Measurements from ENCODE around the gene C5. TPM values are rescaled to one million over a fixed set of nuclear protein-coding genes. Genes with fewer than 3 reads are reported as not detected.

Gene C5
- total RNA-seq, 1 donor from 2014 or later, result 3.1 TPM

- no peaks in the 10 kb centered on the region for H3K27me3 Mint-ChIP-seq (ENCODE audit: low read depth)
- no peak for TF ChIP-seq CTCF (IDR thresholded peaks at IDR 0.05; ENCODE audit: unreplicated experiment)
- peaks cover 3% of the 10 kb centered on the region for H3K9me3 Mint-ChIP-seq
- DNase-seq (ENCODE audit: low spot score in 2 of 2, unreplicated experiment in 2 of 2), result no peak
- H3K36me3 Mint-ChIP-seq, result peaks cover 6% of the 10 kb centered on the region
- H3K4me3 Mint-ChIP-seq, result no peak overlapping the region
- H3K27ac Mint-ChIP-seq, result peak overlapping the region; percentile 73
- peaks cover 28% of the 10 kb centered on the region for H3K4me1 Mint-ChIP-seq
Measured at GRCh38 chr9:120917929-120918762, 131.9 kb downstream of the C5 start.

GRCh38 chr9:120916991-120917880, 132.8 kb downstream of the C5 start:
- H3K4me1 Mint-ChIP-seq, result peaks cover 28% of the 10 kb centered on the region
- peak overlapping the region; percentile 62 for H3K27ac Mint-ChIP-seq
- peaks cover 3% of the 10 kb centered on the region for H3K9me3 Mint-ChIP-seq
- no peak for TF ChIP-seq CTCF (IDR thresholded peaks at IDR 0.05; ENCODE audit: unreplicated experiment)
- H3K36me3 Mint-ChIP-seq, result peaks cover 6% of the 10 kb centered on the region
- H3K4me3 Mint-ChIP-seq, result no peak overlapping the region
- H3K27me3 Mint-ChIP-seq (ENCODE audit: low read depth), result no peaks in the 10 kb centered on the region
- no peak for DNase-seq (ENCODE audit: low spot score in 2 of 2, unreplicated experiment in 2 of 2)

- TF ChIP-seq CTCF (IDR thresholded peaks at IDR 0.05; ENCODE audit: unreplicated experiment), result no peak
- Mint-ChIP-seq H3K9me3 (peaks cover 3% of the 10 kb centered on the region), H3K27me3 (ENCODE audit: low read depth) (no peaks in the 10 kb centered on the region), H3K4me3 (no peak overlapping the region), H3K36me3 (peaks cover 6% of the 10 kb centered on the region), H3K27ac (peak overlapping the region; percentile 62), H3K4me1 (peaks cover 23% of the 10 kb centered on the region)
- DNase-seq (ENCODE audit: low spot score in 2 of 2, unreplicated experiment in 2 of 2), result no peak
Measured at GRCh38 chr9:120916588-120916987, 133.5 kb downstream of the C5 start.

- Mint-ChIP-seq H3K27me3 (ENCODE audit: low read depth) (no peaks in the 10 kb centered on the region), H3K4me1 (peaks cover 23% of the 10 kb centered on the region)
Measured at GRCh38 chr9:120915854-120916470, 134.1 kb downstream of the C5 start.

More at GRCh38 chr9:120915854-120916470, 134.1 kb downstream of the C5 start:
- Mint-ChIP-seq H3K9me3 (peaks cover 3% of the 10 kb centered on the region), H3K36me3 (peaks cover 6% of the 10 kb centered on the region), H3K4me3 (no peak overlapping the region), H3K27ac (no peak overlapping the region)
- no peak for TF ChIP-seq CTCF (IDR thresholded peaks at IDR 0.05; ENCODE audit: unreplicated experiment)
- no peak for DNase-seq (ENCODE audit: low spot score in 2 of 2, unreplicated experiment in 2 of 2)
